WTC11 (cell line): Measurements from ENCODE around the gene RPS6KA2. TPM values are rescaled to one million over a fixed set of nuclear protein-coding genes. Genes with fewer than 3 reads are reported as not detected.

ENCODE experiments used
- ATAC-seq: fragments of 200-7000 bp; cut with Tn5 transposase; 2 replicates; pipeline ENCODE4 v1.10.0; 2021; ENCODE audit warnings: mild to moderate bottlenecking, moderate library complexity
- CTCF ChIA-PET: fragments of 300-600 bp; sonication (Branson Sonifier 250); formaldehyde crosslinking; loops from one replicate; lab custom pipeline; 2021; ENCODE audit warnings: antibody characterized with exemption; lab: Charles Lee
- POLR2A ChIA-PET: fragments of 350-600 bp; sonication (Branson Sonifier 250); formaldehyde crosslinking; loops from one replicate; lab custom pipeline; 2021; ENCODE audit warnings: antibody characterized with exemption; lab: Charles Lee
- DNase-seq: peaks from one replicate; pipeline ENCODE4 v3.0.0; 2021; ENCODE audit warnings: low spot score
- H3K27ac Mint-ChIP-seq: 2 replicates; pipeline ENCODE4 v1.8.0; 2021; ENCODE audit warnings: mixed read lengths
- H3K27me3 Mint-ChIP-seq: 2 replicates; pipeline ENCODE4 v1.8.0; 2021; ENCODE audit warnings: low read depth, mild to moderate bottlenecking, moderate library complexity, mixed read lengths
- H3K36me3 Mint-ChIP-seq: 2 replicates; pipeline ENCODE4 v1.8.0; 2021; ENCODE audit warnings: mixed read lengths
- H3K4me1 Mint-ChIP-seq: 2 replicates; pipeline ENCODE4 v1.8.0; 2022; ENCODE audit warnings: mixed read lengths
- H3K4me3 Mint-ChIP-seq: 2 replicates; pipeline ENCODE4 v1.8.0; 2021; ENCODE audit warnings: mild to moderate bottlenecking, moderate library complexity, mixed read lengths
- H3K9me3 Mint-ChIP-seq: 2 replicates; pipeline ENCODE4 v1.8.0; 2021; ENCODE audit warnings: mixed read lengths
- CBFB ChIP-seq: sonication (generic); formaldehyde crosslinking; IDR thresholded peaks from 2 replicates; pipeline ENCODE4 v1.8.1; 2022; ENCODE audit warnings: mild to moderate bottlenecking, low read depth, missing genetic modification reagents
- CREB1 ChIP-seq: sonication (generic); formaldehyde crosslinking; IDR thresholded peaks from 2 replicates; pipeline ENCODE4 v1.8.0; 2023; ENCODE audit warnings: mild to moderate bottlenecking, missing genetic modification reagents
- CTCF ChIP-seq: fragments of 200-600 bp; IDR thresholded peaks from 2 replicates; pipeline ENCODE4 v1.8.0; 2022; ENCODE audit warnings: antibody characterized with exemption
- E2F4 ChIP-seq: sonication (generic); formaldehyde crosslinking; IDR thresholded peaks from 2 replicates; pipeline ENCODE4 v1.8.1; 2022; ENCODE audit warnings: low read depth, mild to moderate bottlenecking, moderate library complexity, missing genetic modification reagents, borderline replicate concordance
- ELF4 ChIP-seq: sonication (generic); formaldehyde crosslinking; IDR thresholded peaks from 2 replicates; pipeline ENCODE4 v1.8.1; 2022; ENCODE audit warnings: low read depth, mild to moderate bottlenecking, moderate library complexity, missing genetic modification reagents
- FOXJ3 ChIP-seq: sonication (generic); formaldehyde crosslinking; IDR thresholded peaks from 2 replicates; pipeline ENCODE4 v1.9.0; 2021; ENCODE audit warnings: missing genetic modification reagents, mild to moderate bottlenecking, borderline replicate concordance
- FOXK1 ChIP-seq: sonication (generic); formaldehyde crosslinking; IDR thresholded peaks from 2 replicates; pipeline ENCODE4 v1.8.0; 2022; ENCODE audit warnings: mild to moderate bottlenecking, moderate library complexity, missing genetic modification reagents
- GABPB1 ChIP-seq: sonication (generic); formaldehyde crosslinking; IDR thresholded peaks from 2 replicates; pipeline ENCODE4 v1.8.1; 2023; ENCODE audit warnings: mild to moderate bottlenecking, missing genetic modification reagents
- JAZF1 ChIP-seq: fragments of 250-450 bp; sonication (Bioruptor Pico); IDR thresholded peaks from 2 replicates; pipeline ENCODE4 v1.9.0; 2021; ENCODE audit warnings: moderate library complexity, mild to moderate bottlenecking, inconsistent platforms
- MLX ChIP-seq: sonication (generic); formaldehyde crosslinking; IDR thresholded peaks from 2 replicates; pipeline ENCODE4 v1.8.1; 2023; ENCODE audit warnings: mild to moderate bottlenecking, missing genetic modification reagents, moderate library complexity
- NFE2L1 ChIP-seq: sonication (generic); formaldehyde crosslinking; IDR thresholded peaks from 2 replicates; pipeline ENCODE4 v1.8.1; 2023; ENCODE audit warnings: missing genetic modification reagents
- NFYB ChIP-seq: sonication (generic); formaldehyde crosslinking; conservative IDR thresholded peaks from 2 replicates; pipeline ENCODE4 v1.8.0; 2022; ENCODE audit warnings: low read depth, missing genetic modification reagents
- NR2C2 ChIP-seq: sonication (generic); formaldehyde crosslinking; IDR thresholded peaks from 2 replicates; pipeline ENCODE4 v1.8.0; 2022; ENCODE audit warnings: mild to moderate bottlenecking, missing genetic modification reagents
- NR3C1 ChIP-seq: sonication (generic); formaldehyde crosslinking; conservative IDR thresholded peaks from 2 replicates; pipeline ENCODE4 v1.8.1; 2023; ENCODE audit warnings: low read depth, mild to moderate bottlenecking, missing genetic modification reagents
- RORB ChIP-seq: fragments of 250-450 bp; sonication (Bioruptor Pico); IDR thresholded peaks from 2 replicates; pipeline ENCODE4 v1.9.0; 2021; ENCODE audit warnings: mild to moderate bottlenecking
- TEAD1 ChIP-seq: sonication (generic); formaldehyde crosslinking; IDR thresholded peaks from 2 replicates; pipeline ENCODE4 v1.8.0; 2022; ENCODE audit warnings: mild to moderate bottlenecking, missing genetic modification reagents
- TP53 ChIP-seq: sonication (generic); formaldehyde crosslinking; IDR thresholded peaks from 2 replicates; pipeline ENCODE4 v1.8.1; 2023; ENCODE audit warnings: mild to moderate bottlenecking, missing genetic modification reagents
- ZBTB21 ChIP-seq: sonication (generic); formaldehyde crosslinking; IDR thresholded peaks from 2 replicates; pipeline ENCODE4 v1.8.1; 2023; ENCODE audit warnings: mild to moderate bottlenecking, missing genetic modification reagents, borderline replicate concordance
- ZMAT4 ChIP-seq: fragments of 250-450 bp; sonication (Bioruptor Pico); IDR thresholded peaks from 2 replicates; pipeline ENCODE4 v1.9.0; 2021; ENCODE audit warnings: mild to moderate bottlenecking
- ZNF232 ChIP-seq: sonication (generic); formaldehyde crosslinking; IDR thresholded peaks from 2 replicates; pipeline ENCODE4 v1.8.0; 2022; ENCODE audit warnings: mild to moderate bottlenecking, missing genetic modification reagents
- ZNF263 ChIP-seq: sonication (generic); formaldehyde crosslinking; IDR thresholded peaks from 2 replicates; pipeline ENCODE4 v1.8.1; 2022; ENCODE audit warnings: low read depth, mild to moderate bottlenecking, moderate library complexity, missing genetic modification reagents
- ZNF416 ChIP-seq: fragments of 250-450 bp; sonication (Bioruptor Pico); IDR thresholded peaks from 2 replicates; pipeline ENCODE4 v1.9.0; 2021; ENCODE audit warnings: mild to moderate bottlenecking, inconsistent platforms
- ZNF671 ChIP-seq: fragments of 250-450 bp; sonication (Bioruptor Pico); IDR thresholded peaks from 2 replicates; pipeline ENCODE4 v1.8.0; 2021; ENCODE audit warnings: mild to moderate bottlenecking
- total RNA-seq: library from RNA; stranded (reverse); gene quantifications from 3 replicates; pipeline ENCODE4 v1.2.3, GENCODE V29; 2021
- TF ChIP-seq, protein P1 (sequence below): sonication (generic); formaldehyde crosslinking; IDR thresholded peaks from 2 replicates; pipeline ENCODE4 v1.8.1; 2022; ENCODE audit warnings: low read depth, missing genetic modification reagents, borderline replicate concordance
- TF ChIP-seq, protein P2 (sequence below): sonication (generic); formaldehyde crosslinking; conservative IDR thresholded peaks from 2 replicates; pipeline ENCODE4 v1.8.1; 2022; ENCODE audit warnings: mild to moderate bottlenecking, missing genetic modification reagents
- TF ChIP-seq, protein P3 (sequence below): sonication (generic); formaldehyde crosslinking; IDR thresholded peaks from 2 replicates; pipeline ENCODE4 v1.8.1; 2022; ENCODE audit warnings: missing genetic modification reagents, borderline replicate concordance

RPS6KA2 gene
- total RNA-seq, 1 experiment from 2014 or later, result 24.2 TPM

DNA sequence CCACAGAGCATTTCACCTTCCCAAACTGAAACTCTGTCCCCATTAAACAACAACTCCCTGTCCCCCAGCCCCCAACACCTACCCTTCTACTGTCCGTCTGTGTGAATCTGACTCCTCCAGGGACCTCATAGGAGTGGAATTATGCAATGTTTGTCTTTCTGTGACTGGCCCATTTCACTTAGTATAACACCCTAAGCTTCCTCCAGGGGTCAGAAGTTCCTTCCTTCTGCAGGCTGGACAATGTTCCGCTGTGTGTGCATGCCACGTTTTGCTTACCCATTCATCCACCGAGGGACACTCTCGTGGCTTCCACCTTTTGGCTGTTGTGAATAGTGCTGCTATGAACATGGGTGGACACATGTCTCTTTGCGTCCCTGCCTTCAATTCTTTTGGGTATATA, 206.7 kb downstream of the RPS6KA2 start:
- CTCF ChIA-PET, result no interaction called here
- peaks cover 16% of the 10 kb centered on the region for H3K9me3 Mint-ChIP-seq
- H3K4me3 Mint-ChIP-seq, result no peak overlapping the region
- peaks cover 6% of the 10 kb centered on the region; the same call in 1 of the 2 replicates for H3K4me1 Mint-ChIP-seq
- TF ChIP-seq GABPB1 (CRISPR knock-in tag) (peak; percentile 64; the same call in 1 of the 2 replicates), ZMAT4 (CRISPR knock-in tag) (no peak)
- no peak overlapping the region for H3K27ac Mint-ChIP-seq
- H3K36me3 Mint-ChIP-seq, result peaks cover 46% of the 10 kb centered on the region
- POLR2A ChIA-PET, result no interaction called here
- ATAC-seq (no peak), DNase-seq (no peak)
- H3K27me3 Mint-ChIP-seq, result no peaks in the 10 kb centered on the region

- Mint-ChIP-seq H3K27ac (no peak overlapping the region), H3K9me3 (peaks cover 16% of the 10 kb centered on the region), H3K36me3 (peaks cover 50% of the 10 kb centered on the region), H3K4me1 (peaks cover 6% of the 10 kb centered on the region; the same call in 1 of the 2 replicates), H3K4me3 (no peak overlapping the region), H3K27me3 (no peaks in the 10 kb centered on the region)
- TF ChIP-seq ELF4 (CRISPR knock-in tag), result no peak
- no peak for TF ChIP-seq NR3C1
- TF ChIP-seq, protein P1, sequence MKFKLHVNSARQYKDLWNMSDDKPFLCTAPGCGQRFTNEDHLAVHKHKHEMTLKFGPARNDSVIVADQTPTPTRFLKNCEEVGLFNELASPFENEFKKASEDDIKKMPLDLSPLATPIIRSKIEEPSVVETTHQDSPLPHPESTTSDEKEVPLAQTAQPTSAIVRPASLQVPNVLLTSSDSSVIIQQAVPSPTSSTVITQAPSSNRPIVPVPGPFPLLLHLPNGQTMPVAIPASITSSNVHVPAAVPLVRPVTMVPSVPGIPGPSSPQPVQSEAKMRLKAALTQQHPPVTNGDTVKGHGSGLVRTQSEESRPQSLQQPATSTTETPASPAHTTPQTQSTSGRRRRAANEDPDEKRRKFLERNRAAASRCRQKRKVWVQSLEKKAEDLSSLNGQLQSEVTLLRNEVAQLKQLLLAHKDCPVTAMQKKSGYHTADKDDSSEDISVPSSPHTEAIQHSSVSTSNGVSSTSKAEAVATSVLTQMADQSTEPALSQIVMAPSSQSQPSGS, result no peak
- TF ChIP-seq TEAD1 (CRISPR knock-in tag), result no peak
- no peak for TF ChIP-seq NFYB (CRISPR knock-in tag)
- TF ChIP-seq NFE2L1, result no peak
- TF ChIP-seq, protein P2, sequence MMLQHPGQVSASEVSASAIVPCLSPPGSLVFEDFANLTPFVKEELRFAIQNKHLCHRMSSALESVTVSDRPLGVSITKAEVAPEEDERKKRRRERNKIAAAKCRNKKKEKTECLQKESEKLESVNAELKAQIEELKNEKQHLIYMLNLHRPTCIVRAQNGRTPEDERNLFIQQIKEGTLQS (CRISPR knock-in tag), result no peak
- no peak for TF ChIP-seq GABPB1 (CRISPR knock-in tag)
- no peak for TF ChIP-seq ZNF232
- TF ChIP-seq MLX (CRISPR knock-in tag), result no peak
- TF ChIP-seq CBFB (CRISPR knock-in tag), result no peak
- TF ChIP-seq JAZF1 (CRISPR knock-in tag), result no peak
- TF ChIP-seq ZNF263 (CRISPR knock-in tag), result no peak
- no peak for TF ChIP-seq E2F4 (CRISPR knock-in tag)
- no peak for TF ChIP-seq CREB1
- DNase-seq, result no peak
- CTCF ChIA-PET, result no interaction called here
- no peak for ATAC-seq
- POLR2A ChIA-PET, result no interaction called here
Observed at GRCh38 chr6:166419717-166420116, 207.3 kb downstream of the RPS6KA2 start.

DNA sequence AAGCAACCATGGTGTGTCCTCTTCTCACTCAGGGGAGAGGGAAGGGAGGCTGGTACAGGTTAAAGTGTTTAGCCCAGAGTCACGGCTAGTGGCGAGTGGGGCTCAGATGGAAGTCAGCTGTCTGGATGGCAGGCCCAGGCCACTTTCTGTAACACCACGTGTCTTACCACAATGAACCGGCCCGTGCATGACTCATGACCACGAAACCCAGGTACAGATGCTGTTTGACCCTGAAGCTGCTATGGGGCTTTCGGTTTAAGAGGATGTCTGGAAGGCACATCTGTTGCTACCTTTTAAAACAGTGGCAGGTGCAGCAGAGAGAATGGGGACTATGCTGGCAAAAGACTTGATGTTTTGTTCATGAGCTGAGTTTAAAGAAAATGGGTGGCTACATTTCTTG, 207.8 kb downstream of the RPS6KA2 start:
- no peak for ATAC-seq
- Mint-ChIP-seq H3K36me3 (peaks cover 50% of the 10 kb centered on the region), H3K27ac (no peak overlapping the region), H3K27me3 (no peaks in the 10 kb centered on the region), H3K4me3 (no peak overlapping the region), H3K4me1 (peaks cover 6% of the 10 kb centered on the region; the same call in 1 of the 2 replicates), H3K9me3 (peaks cover 16% of the 10 kb centered on the region)
- TF ChIP-seq, protein P3, sequence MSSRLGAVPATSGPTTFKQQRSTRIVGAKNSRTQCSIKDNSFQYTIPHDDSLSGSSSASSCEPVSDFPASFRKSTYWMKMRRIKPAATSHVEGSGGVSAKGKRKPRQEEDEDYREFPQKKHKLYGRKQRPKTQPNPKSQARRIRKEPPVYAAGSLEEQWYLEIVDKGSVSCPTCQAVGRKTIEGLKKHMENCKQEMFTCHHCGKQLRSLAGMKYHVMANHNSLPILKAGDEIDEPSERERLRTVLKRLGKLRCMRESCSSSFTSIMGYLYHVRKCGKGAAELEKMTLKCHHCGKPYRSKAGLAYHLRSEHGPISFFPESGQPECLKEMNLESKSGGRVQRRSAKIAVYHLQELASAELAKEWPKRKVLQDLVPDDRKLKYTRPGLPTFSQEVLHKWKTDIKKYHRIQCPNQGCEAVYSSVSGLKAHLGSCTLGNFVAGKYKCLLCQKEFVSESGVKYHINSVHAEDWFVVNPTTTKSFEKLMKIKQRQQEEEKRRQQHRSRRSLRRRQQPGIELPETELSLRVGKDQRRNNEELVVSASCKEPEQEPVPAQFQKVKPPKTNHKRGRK (CRISPR knock-in tag), result no peak
- TF ChIP-seq RORB (CRISPR knock-in tag), result no peak
- TF ChIP-seq NR2C2 (CRISPR knock-in tag), result no peak
- TF ChIP-seq, protein P1, result no peak
- no peak for TF ChIP-seq NFE2L1
- TF ChIP-seq CTCF, result no peak
- TF ChIP-seq ZNF416 (CRISPR knock-in tag), result no peak
- no peak for TF ChIP-seq NFYB (CRISPR knock-in tag)
- no peak for TF ChIP-seq ZNF671 (CRISPR knock-in tag)
- no peak for TF ChIP-seq TP53 (CRISPR knock-in tag)
- no peak for TF ChIP-seq FOXK1 (CRISPR knock-in tag)
- no peak for TF ChIP-seq FOXJ3
- TF ChIP-seq ZBTB21 (CRISPR knock-in tag), result no peak
- DNase-seq, result no peak
- ChIA-PET POLR2A (no interaction called here), CTCF (no interaction called here)
